Muscle layer of duodenum (tissue), 2 donors: ENCODE data around the gene TLE5.
"Not testable (repeated sequence)": the region's sequence is repeated elsewhere in the genome, so short reads cannot be mapped to it uniquely, and the experiment has no call there.

Source experiments
- H3K27ac ChIP-seq: one replicate; pipeline ENCODE4 v1.7.0; 2013; ENCODE audit warnings: mild to moderate bottlenecking, low read length
- H3K27me3 ChIP-seq: one replicate; pipeline ENCODE4 v1.7.0; 2013; ENCODE audit warnings: low read depth, mild to moderate bottlenecking, control low read depth, low read length
- H3K36me3 ChIP-seq, 2 donors: one replicate each; pipeline ENCODE4 v1.7.0; 2013; ENCODE audit warnings: low read length in 2 of 2, control low read depth in 1 of 2, mild to moderate bottlenecking in 1 of 2; ENCODE audit not compliant: insufficient read depth in 2 of 2, control insufficient read depth in 1 of 2
- H3K4me1 ChIP-seq, 2 donors: one replicate each; pipeline ENCODE4 v1.7.0; 2013; ENCODE audit warnings: low read length in 2 of 2, mild to moderate bottlenecking in 2 of 2, control low read depth in 1 of 2, moderate library complexity in 1 of 2; ENCODE audit not compliant: insufficient read depth in 2 of 2, control insufficient read depth in 1 of 2
- H3K4me3 ChIP-seq, 2 donors: one replicate each; pipeline ENCODE4 v1.7.0; 2013; ENCODE audit warnings: low read length in 2 of 2, low read depth in 1 of 2, mild to moderate bottlenecking in 1 of 2
- H3K9me3 ChIP-seq, 2 donors: one replicate each; pipeline ENCODE4 v1.7.0; 2013; ENCODE audit warnings: low read length in 2 of 2, control low read depth in 1 of 2, mild to moderate bottlenecking in 1 of 2; ENCODE audit not compliant: control insufficient read depth in 1 of 2
- donor health status: healthy.

Gene TLE5

GRCh38 chr19:3039125-3039524 lies 23.2 kb downstream of the TLE5 start:
- Histone ChIP-seq H3K36me3 (no peaks in the 10 kb centered on the region), H3K4me3 (no peak overlapping the region), H3K27ac (no peak overlapping the region), H3K4me1 (peaks cover 6 to 16% of the 10 kb centered on the region in 2 donors), H3K9me3 (no peaks in the 10 kb centered on the region), H3K27me3 (no peaks in the 10 kb centered on the region)

- Histone ChIP-seq H3K9me3 (no peaks in the 10 kb centered on the region), H3K27me3 (no peaks in the 10 kb centered on the region), H3K4me1 (peaks cover 6 to 18% of the 10 kb centered on the region in 2 donors), H3K36me3 (no peaks in the 10 kb centered on the region), H3K4me3 (no peak overlapping the region), H3K27ac (no peak overlapping the region)
Observed at GRCh38 chr19:3038214-3038613, 24.1 kb downstream of the TLE5 start.

- peak overlapping the region; percentile 31 for H3K27ac ChIP-seq
- H3K9me3 ChIP-seq, H3K27me3 ChIP-seq, H3K4me3 ChIP-seq, H3K36me3 ChIP-seq: not testable (repeated sequence)
- peaks cover 6 to 18% of the 10 kb centered on the region in 2 donors for H3K4me1 ChIP-seq
Observed at GRCh38 chr19:3036977-3037544, 25.2 kb downstream of the TLE5 start.

- Histone ChIP-seq H3K27ac (peak overlapping the region; percentile 88), H3K4me3 (peak overlapping the region; percentile 84 to 86), H3K4me1 (peaks cover 6 to 18% of the 10 kb centered on the region in 2 donors), H3K9me3 (no peaks in the 10 kb centered on the region), H3K36me3 (no peaks in the 10 kb centered on the region), H3K27me3 (no peaks in the 10 kb centered on the region)
Observed at GRCh38 chr19:3036119-3036976, 25.9 kb downstream of the TLE5 start.

- no peaks in the 10 kb centered on the region for H3K36me3 ChIP-seq
- no peaks in the 10 kb centered on the region for H3K9me3 ChIP-seq
- H3K27me3 ChIP-seq, result no peaks in the 10 kb centered on the region
- H3K27ac ChIP-seq, result peak overlapping the region; percentile 88
- H3K4me1 ChIP-seq, result peaks cover 6 to 18% of the 10 kb centered on the region in 2 donors
- H3K4me3 ChIP-seq, result peak overlapping the region; percentile 84 to 86
Observed at GRCh38 chr19:3035542-3036118, 26.7 kb downstream of the TLE5 start.

GRCh38 chr19:3034656-3035541 lies 27.4 kb downstream of the TLE5 start:
- peaks cover 6 to 21% of the 10 kb centered on the region in 2 donors for H3K4me1 ChIP-seq
- no peaks in the 10 kb centered on the region for H3K27me3 ChIP-seq
- H3K9me3 ChIP-seq, result no peaks in the 10 kb centered on the region
- H3K4me3 ChIP-seq, result peak overlapping the region; percentile 64 to 84
- H3K27ac ChIP-seq, result peak overlapping the region; percentile 79
- H3K36me3 ChIP-seq, result no peaks in the 10 kb centered on the region

GRCh38 chr19:3034406-3034655 lies 28.0 kb downstream of the TLE5 start:
- H3K27ac ChIP-seq, result no peak overlapping the region
- H3K27me3 ChIP-seq, result no peaks in the 10 kb centered on the region
- H3K4me3 ChIP-seq, result peak overlapping the region in 1 of 2 donors; percentile 64
- peaks cover 6 to 23% of the 10 kb centered on the region in 2 donors for H3K4me1 ChIP-seq
- H3K36me3 ChIP-seq, result no peaks in the 10 kb centered on the region
- no peaks in the 10 kb centered on the region for H3K9me3 ChIP-seq

- no peak overlapping the region for H3K4me3 ChIP-seq
- H3K4me1 ChIP-seq, result peaks cover 6 to 23% of the 10 kb centered on the region in 2 donors
- no peaks in the 10 kb centered on the region for H3K36me3 ChIP-seq
- no peaks in the 10 kb centered on the region for H3K27me3 ChIP-seq
- no peak overlapping the region for H3K27ac ChIP-seq
- no peaks in the 10 kb centered on the region for H3K9me3 ChIP-seq
Observed at GRCh38 chr19:3033595-3034405, 28.5 kb downstream of the TLE5 start.

GRCh38 chr19:3031607-3031867 lies 30.8 kb downstream of the TLE5 start:
- no peak overlapping the region for H3K4me3 ChIP-seq

GRCh38 chr19:3029065-3029923 lies 33.0 kb downstream of the TLE5 start, which contains the start of gene TLE2:
TLE2 (minus strand) TSS chr19:3029280; CDS start chr19:3028904, 376 bp downstream.
- H3K4me1 ChIP-seq, result peaks cover under 1 to 17% of the 10 kb centered on the region in 2 donors
- no peaks in the 10 kb centered on the region for H3K36me3 ChIP-seq
- H3K27me3 ChIP-seq, result no peaks in the 10 kb centered on the region
- peak within 1 kb of the TSS; percentile 11 to 71 for H3K4me3 ChIP-seq
- no peak within 1 kb of the TSS for H3K27ac ChIP-seq
- no peaks in the 10 kb centered on the region for H3K9me3 ChIP-seq

More at GRCh38 chr19:3031607-3031867, 30.8 kb downstream of the TLE5 start:
- Histone ChIP-seq H3K4me1 (peaks cover 6 to 29% of the 10 kb centered on the region in 2 donors), H3K9me3 (no peaks in the 10 kb centered on the region), H3K27me3 (no peaks in the 10 kb centered on the region), H3K36me3 (no peaks in the 10 kb centered on the region), H3K27ac (no peak overlapping the region)
